ENCODE data around the gene TMEM181.
"Not testable (repeated sequence)": the region's sequence is repeated elsewhere in the genome, so short reads cannot be mapped to it uniquely, and the experiment has no call there.

The TMEM181 gene

DNA sequence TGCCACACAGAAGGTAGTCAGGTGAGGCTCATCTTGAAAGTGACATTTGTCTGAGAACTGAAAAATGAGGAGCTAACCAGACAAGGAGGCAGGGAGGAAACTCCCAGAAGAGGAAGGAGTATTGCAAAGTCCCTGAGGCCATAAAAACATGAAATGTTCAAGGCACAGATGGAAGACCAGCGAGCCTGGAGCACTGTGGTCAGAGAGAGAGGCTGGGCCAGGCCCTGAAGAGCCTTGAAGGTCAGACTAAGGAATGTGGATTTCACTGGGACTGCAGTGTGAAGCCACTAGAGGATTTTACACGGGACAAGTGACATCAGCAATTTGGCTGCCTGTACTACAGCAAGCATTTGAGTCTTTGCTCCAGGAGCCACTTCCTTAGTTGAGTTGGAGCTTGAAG, 21.1 kb upstream of the TMEM181 start:
- DNase-seq = no peak

GRCh38 chr6:158539413-158539812, 20.5 kb upstream of the TMEM181 start:
- no peak for DNase-seq

DNA sequence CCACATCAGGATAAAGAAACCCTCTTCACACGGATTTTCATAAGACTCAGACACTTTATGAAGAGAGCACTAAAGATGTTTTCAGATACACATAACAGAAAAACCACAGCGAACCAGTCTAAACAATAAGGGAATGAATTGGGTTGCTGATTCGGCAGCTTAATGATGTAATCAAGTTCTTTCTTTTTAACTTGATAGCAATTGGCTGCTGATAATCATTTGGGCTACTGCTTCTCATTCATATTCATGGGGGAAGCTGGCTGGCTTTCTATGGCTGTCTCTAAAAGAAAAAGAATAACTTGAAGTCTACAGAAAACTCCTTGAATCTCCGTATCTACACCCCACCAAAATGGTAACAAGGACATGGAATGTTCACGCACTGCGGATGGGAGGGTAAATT, 20.0 kb upstream of the TMEM181 start:
- no peak for DNase-seq

DNA sequence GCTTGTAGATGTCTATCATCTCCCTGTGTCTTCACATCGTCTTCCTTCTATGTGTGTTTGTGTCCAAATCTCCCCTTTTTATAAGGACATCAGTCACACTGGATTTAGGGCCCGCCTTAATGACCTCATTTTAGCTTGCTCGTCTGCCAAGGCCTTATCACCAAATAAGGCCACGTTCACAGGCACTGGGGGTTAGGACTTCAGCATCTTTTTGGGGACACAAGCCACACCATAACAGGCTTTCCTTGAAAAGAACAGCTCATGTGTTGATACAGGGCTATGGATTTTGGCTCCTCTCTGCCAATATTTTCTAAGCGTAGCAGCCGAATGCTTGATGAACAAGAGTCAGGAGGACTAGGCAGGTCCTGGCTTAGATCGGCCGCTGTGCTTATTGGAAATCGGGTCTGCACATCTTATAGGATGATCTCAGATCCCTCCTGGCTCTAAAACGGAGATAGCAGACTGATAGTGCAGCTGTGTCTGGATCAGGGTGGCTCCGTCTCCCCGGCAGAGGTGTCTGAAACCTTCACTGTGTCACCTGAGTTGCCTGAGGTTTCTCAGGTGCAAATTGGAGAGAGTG, 16.2 kb upstream of the TMEM181 start:
- no peak for DNase-seq

- DNase-seq = no peak
Observed at GRCh38 chr6:158544428-158544827, 15.5 kb upstream of the TMEM181 start.

- DNase-seq = no peak
Observed at GRCh38 chr6:158545043-158545966, 14.6 kb upstream of the TMEM181 start.

GRCh38 chr6:158548418-158549161, 11.3 kb upstream of the TMEM181 start:
- no peak for DNase-seq

- no peak for DNase-seq
Observed at GRCh38 chr6:158552055-158552795, 7.7 kb upstream of the TMEM181 start.

DNA sequence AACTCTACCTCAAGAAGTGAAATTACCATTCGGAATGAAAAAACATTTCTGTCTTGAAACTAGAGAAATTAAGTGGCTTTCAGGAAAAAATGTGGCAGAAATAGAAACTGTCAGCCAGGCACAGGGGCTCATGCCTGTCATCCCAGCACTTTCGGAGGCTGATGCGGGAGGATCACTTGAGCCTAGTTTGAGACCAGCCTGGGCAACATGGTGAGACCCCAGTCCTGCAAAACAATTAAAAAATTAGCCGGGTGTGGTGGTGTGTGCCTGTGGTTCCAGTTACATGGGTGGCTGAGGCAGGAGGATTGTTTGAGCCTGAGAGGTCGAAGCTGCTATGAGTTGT, 7.1 kb upstream of the TMEM181 start:
- DNase-seq = no peak

DNA sequence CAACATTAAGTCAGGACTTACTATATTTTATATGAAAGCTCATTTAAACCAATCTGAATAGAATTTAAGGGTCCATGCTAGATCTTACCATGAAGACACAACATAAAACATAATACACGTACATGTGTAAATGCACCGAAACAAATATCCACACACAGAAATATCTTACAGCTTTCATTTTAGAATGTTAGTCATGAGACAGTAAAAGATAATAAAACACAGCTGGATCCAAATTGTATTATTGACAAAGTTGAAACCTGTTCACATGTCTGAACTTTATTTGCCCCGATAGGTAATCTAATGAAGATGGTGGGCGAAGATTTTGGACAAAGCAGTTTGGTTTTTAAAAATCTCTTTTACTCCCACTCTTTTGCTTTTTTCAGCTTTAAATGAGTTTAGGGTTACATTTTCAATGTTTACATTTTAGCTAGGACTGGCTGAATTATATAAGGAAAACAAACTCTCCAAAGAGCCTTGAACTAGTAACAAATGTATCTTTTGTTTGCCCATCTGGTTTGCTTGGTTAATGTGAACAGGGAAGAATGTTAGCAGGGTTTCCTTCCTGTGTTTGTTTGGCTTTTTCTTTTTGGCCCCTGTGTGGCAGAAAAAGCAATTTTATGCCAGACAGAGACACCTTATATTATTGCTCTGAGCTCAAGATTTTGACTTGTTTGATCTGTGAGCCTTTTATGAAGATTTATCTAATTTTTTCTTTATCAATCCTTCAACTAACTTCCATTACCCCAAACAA, 5.1 kb upstream of the TMEM181 start:
- no peak for DNase-seq

DNA sequence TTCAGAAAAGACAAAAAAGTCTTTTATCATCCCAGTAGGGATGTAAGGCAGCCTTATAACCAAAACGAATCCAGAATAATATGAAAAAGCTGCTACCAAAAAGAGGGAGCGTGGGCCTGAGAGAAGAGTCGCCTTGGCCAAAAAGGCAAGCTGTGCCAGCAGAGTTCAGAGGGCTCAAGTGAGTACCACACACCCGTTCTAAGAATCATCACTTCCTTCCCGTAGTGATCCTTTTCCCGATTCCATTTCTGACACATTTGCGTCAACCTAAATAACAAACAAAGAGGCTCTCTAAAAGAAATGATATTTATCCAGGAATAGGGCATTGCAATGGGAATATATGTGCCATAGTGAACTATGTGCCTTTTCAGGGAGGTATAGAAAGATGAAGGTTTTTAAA, 3.8 kb upstream of the TMEM181 start:
- no peak for DNase-seq

DNA sequence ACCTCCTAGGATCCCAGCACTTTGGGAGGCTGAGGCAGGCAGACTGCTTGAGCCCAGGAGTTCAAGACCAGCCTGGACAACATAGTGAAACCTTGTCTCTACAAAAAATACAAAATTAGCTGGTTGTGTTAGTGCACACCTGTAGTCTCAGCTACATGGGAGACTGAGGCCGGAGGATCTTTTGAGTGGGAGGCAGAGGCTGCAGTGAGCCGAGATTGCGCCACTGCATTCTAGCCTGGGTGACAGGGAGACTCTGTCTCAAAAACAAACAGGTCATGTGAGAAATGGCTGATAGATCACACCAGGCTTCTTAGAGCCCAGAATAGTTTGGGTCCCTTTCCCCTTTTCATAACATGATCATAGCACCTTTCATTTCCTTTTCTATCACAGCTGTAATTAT, 2.8 kb upstream of the TMEM181 start:
- not testable (repeated sequence) for DNase-seq

GRCh38 chr6:158557927-158558326, 2.0 kb upstream of the TMEM181 start:
- no peak for DNase-seq

DNA sequence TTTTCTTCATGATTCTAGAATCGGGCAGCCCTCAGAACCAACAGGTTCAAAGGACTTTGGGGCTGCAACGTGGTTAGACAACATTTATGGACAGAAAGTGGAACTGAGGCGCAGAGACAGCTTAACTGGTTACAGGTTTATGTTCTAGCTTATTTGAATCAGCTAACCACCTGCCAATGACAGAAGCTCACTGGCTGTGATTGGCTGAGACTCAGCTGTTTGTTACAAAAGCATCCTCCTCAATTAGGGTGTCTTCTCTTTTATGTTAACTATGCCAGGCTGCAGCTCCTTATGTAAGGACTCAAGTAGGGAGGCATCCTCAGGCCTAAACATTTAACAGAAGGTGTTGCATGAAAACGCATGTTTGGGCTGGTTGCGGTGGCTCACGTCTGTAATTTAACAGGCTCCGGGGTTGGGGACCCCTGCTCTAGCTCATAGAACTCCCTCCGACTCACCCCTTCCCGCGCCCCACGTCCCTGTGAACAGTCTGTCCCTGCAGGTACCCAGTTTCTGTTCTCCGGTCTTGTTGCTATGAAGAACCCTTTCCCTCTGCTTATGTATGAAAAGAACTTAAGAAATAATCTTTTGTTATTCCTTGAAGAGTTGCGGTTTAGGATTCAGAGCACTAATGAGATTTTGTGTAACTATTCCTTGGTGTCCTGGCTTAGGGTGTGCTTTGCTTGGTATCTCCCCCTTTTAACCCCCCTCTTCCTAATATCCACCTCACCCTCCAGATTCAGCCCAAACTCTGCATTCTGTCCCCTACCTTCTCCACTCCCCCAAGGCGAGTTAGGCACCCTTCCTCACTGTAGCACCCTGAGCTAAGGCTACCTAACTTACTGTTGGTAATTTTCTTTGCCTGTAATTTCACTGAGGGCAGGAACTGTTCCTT, 1.2 kb upstream of the TMEM181 start:
- DNase-seq = peak; percentile 62

- DNase-seq = no peak
Observed at GRCh38 chr6:158559338-158559894, 475 bp upstream of the TMEM181 start.

DNA sequence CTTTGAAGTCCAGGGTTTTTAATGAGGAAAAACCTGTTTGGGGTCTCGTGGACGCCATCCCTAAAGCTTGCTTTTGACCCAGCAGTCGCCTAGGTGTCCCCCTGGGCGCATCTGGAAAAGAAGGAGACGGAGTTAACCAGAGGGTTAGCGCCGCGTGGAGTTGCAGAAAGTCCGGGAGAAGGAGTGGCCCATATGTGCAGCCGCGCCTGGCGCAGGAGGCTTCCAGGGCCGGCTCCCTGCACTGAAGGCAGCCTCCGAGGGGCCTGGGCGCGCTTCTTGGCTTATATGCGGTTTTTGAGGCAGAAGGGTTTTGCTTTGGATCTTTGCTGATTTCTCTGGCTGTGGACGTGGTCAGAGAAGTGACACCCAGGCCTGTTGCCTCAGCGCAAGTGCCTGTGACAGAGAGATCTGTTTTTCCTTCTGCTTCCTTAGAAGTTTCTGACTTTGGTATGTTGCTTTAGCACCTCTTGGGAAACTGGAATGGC, 987 bp downstream of the TMEM181 start:
- DNase-seq = peak; percentile 54

- DNase-seq = no peak
Observed at GRCh38 chr6:158561321-158561884, 1.5 kb downstream of the TMEM181 start.

GRCh38 chr6:158561938-158562337, 2.0 kb downstream of the TMEM181 start:
- no peak for DNase-seq

DNA sequence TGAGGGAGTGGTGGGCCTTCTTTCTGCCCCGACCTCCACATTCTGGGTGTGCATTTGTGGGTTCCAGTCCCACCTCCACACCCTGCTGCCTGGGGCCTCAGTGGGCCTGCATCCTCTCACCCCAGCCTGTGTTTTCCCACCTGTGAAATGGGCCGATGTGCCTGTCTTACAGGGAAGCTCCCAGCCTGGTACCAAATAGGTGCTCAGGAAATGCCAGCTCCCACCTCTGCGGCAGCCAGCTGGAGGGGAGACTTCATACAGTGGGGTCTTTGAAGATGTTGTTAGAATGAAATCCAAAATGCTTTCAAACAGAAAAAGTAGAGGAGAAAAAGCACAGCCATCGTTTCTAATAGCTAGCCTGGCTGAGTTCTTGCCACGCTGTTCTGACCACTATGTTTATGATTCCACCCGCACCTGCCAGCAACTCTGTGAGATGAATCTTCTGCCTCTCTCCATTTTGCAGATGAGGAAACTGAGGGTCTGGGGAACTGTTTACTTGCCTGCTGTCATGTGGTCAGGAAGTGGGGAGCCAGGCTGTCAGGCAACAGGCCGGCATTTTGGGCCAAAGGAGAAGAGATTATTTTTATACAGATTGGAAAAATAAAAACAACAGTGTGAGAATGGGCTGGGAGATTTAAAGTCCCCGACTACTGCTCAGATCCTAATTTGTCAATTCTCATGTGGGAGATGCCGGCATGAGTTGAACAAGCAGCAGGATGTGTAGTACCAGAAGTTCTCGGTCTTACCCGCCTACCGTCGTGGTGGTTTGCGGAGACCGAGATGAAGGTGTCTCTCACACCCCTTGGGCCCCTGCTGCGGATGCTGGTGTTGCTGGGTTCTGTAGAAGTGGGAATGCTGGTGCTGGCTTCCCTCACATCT, 4.6 kb downstream of the TMEM181 start:
- DNase-seq = no peak

DNA sequence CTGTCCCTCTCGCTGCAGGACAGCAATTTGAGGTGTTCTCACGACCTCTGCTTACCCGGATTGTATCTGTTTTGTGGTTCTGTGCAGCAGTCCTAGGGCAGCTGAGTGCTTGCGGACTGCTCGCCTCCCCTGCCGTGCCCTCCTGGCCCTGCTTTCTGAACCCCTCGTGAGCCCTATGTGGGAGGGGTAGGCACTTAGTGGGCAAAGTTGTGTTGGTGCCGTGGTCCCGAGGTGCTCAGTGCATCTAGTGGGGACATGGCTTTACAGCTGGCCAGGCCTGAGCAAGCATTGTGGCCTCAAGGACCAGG, 5.2 kb downstream of the TMEM181 start:
- DNase-seq = no peak
